K562 (cell line): ENCODE data around the gene GNG3. TPM values are rescaled to one million over a fixed set of nuclear protein-coding genes. Genes with fewer than 3 reads are reported as not detected.

Experiments
- CHD2 ChIP-seq: IDR thresholded peaks from 2 replicates; pipeline ENCODE4 v1.6.1; 2011; ENCODE audit warnings: low read depth, low read length
- DIDO1 ChIP-seq: fragments of 450-650 bp; IDR thresholded peaks from 2 replicates; pipeline ENCODE4 v1.6.1; 2016; ENCODE audit warnings: low read depth, missing biosample characterization, missing genetic modification characterization
- DMBX1 ChIP-seq: fragments of 250-450 bp; sonication (Bioruptor Pico); IDR thresholded peaks from 2 replicates; pipeline ENCODE4 v1.8.0; 2022; ENCODE audit warnings: inconsistent platforms, mild to moderate bottlenecking, moderate library complexity, borderline replicate concordance
- EP400 ChIP-seq: fragments of 450-650 bp; IDR thresholded peaks from 2 replicates; pipeline ENCODE4 v1.6.1; 2017; ENCODE audit warnings: antibody characterized with exemption, mild to moderate bottlenecking, moderate library complexity
- ESRRB ChIP-seq: fragments of 250-450 bp; sonication (Bioruptor Pico); IDR thresholded peaks from 2 replicates; pipeline ENCODE4 v1.5.0; 2020; ENCODE audit warnings: mild to moderate bottlenecking, moderate library complexity, borderline replicate concordance
- MCM5 ChIP-seq: fragments of 450-650 bp; IDR thresholded peaks from 2 replicates; pipeline ENCODE4 v1.6.1; 2016; ENCODE audit warnings: low read depth
- RBFOX2 ChIP-seq: fragments of 200-400 bp; formaldehyde crosslinking; IDR thresholded peaks from 2 replicates; pipeline ENCODE4 v1.6.1; 2017; ENCODE audit warnings: low read depth, mild to moderate bottlenecking, low read length, moderate library complexity
- RBM14 ChIP-seq: fragments of 200-400 bp; formaldehyde crosslinking; IDR thresholded peaks from 2 replicates; pipeline ENCODE4 v1.6.1; 2018; ENCODE audit warnings: low read depth, mild to moderate bottlenecking, low read length, moderate library complexity, borderline replicate concordance; ENCODE audit not compliant: insufficient read depth
- ZNF57 ChIP-seq: fragments of 450-650 bp; formaldehyde crosslinking; IDR thresholded peaks from 2 replicates; pipeline ENCODE4 v1.4.0; 2020; ENCODE audit warnings: mild to moderate bottlenecking, moderate library complexity
- polyA plus RNA-seq, 8 experiments: library from polyadenylated mRNA; depleted of rRNA in 4 of 8; stranded (reverse) in 5 of 8; unstranded in 3 of 8; fragments of >200 nt; fragmentation: Nextera tagmentation in 2 of 8; fragmentation: Illumina TruSeq in 1 of 8; extraction: Ambion mirVana in 2 of 8; extraction: Trizol in 1 of 8; gene quantifications; 2 replicates each; pipeline versions ENCODE4 v1.2.1 to v1.2.3, GENCODE V29; 2011 to 2014; ENCODE audit warnings: inconsistent platforms in 1 of 8, missing spikeins in 1 of 8
- total RNA-seq, 7 experiments: library from RNA; depleted of rRNA in 6 of 7; stranded (reverse); fragments of >200 nt in 6 of 7; fragmentation: Illumina TruSeq in 2 of 7; extraction: Trizol in 2 of 7; gene quantifications; 2 replicates each; pipeline versions ENCODE4 v1.2.1 to v1.2.3, GENCODE V29; 2011 to 2021; ENCODE audit warnings: low replicate concordance in 1 of 7
- TF ChIP-seq, protein P1 (sequence below): fragments of 200-600 bp; sonication (generic); IDR thresholded peaks from one replicate; pipeline ENCODE4 v1.6.1; 2012; ENCODE audit warnings: mild to moderate bottlenecking, low read depth, low read length, inconsistent platforms
- TF ChIP-seq, protein P2 (sequence below), 2 experiments: fragments of 450-650 bp in 1 of 2; sonication (generic) in 1 of 2; formaldehyde crosslinking in 1 of 2; IDR thresholded peaks in 1 of 2; conservative IDR thresholded peaks in 1 of 2; 2 replicates each; pipeline versions ENCODE4 v1.6.1 to v1.8.1; 2016 to 2023; ENCODE audit warnings: mild to moderate bottlenecking in 2 of 2, moderate library complexity in 2 of 2, inconsistent platforms in 1 of 2, missing genetic modification reagents in 1 of 2
- TF ChIP-seq, protein P3 (sequence below): IDR thresholded peaks from 3 replicates; pipeline ENCODE4 v1.6.1; 2011; ENCODE audit warnings: borderline replicate concordance, mild to moderate bottlenecking; ENCODE audit not compliant: insufficient read length, insufficient read depth

The GNG3 gene
- total and polyA plus RNA-seq, 9 of the 15 experiments (the other 6 are each of a cell fraction or from before 2014, with no cell fraction given) = 0.07 TPM; not detected in 8

DNA sequence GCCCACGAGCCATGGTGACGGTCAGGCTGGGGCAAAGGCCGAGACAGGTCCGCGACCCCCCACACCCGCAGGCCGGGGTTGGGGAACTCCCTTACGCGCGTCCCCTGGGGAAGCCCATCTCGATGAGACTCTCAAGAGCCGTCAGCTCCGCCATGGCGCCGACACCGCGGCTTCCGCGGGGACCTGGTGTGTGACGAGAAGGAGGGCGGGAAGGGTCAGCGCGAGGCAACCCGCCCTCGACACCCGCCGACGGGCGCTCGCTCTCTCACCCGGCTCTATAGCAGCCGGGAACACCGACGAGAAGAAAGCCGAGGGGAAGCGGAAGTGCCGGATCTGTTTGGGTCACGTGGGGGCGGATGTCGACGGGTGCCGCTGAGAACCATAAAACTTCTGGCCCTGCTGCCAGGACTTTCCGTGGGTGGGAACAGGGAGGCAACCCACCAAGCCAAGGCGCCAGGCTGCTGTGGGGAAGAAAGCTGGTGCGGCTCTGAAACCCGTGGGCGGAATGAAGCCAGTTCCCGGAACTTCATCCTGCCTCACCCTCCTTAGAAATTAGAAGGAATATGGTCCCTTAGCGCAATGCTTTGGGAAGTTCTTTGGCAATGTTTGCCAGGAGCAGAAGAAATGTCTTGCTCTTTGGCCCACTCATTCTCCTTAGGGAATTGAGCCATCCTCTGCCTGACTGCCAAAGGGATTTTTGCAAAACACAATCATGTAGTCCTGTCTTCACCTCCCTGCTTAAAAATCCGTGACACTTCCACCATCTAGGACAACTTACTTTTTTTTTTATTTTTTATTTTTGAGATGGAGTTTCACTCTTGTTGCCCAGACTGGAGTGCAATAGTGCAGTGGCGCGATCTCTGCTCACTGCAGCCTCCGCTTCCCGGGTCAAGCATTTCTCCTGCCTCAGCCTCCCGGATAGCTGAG lies 28.4 kb upstream of the GNG3 start, which contains the start of gene UBXN1 (continued):
- TF ChIP-seq, protein P1, sequence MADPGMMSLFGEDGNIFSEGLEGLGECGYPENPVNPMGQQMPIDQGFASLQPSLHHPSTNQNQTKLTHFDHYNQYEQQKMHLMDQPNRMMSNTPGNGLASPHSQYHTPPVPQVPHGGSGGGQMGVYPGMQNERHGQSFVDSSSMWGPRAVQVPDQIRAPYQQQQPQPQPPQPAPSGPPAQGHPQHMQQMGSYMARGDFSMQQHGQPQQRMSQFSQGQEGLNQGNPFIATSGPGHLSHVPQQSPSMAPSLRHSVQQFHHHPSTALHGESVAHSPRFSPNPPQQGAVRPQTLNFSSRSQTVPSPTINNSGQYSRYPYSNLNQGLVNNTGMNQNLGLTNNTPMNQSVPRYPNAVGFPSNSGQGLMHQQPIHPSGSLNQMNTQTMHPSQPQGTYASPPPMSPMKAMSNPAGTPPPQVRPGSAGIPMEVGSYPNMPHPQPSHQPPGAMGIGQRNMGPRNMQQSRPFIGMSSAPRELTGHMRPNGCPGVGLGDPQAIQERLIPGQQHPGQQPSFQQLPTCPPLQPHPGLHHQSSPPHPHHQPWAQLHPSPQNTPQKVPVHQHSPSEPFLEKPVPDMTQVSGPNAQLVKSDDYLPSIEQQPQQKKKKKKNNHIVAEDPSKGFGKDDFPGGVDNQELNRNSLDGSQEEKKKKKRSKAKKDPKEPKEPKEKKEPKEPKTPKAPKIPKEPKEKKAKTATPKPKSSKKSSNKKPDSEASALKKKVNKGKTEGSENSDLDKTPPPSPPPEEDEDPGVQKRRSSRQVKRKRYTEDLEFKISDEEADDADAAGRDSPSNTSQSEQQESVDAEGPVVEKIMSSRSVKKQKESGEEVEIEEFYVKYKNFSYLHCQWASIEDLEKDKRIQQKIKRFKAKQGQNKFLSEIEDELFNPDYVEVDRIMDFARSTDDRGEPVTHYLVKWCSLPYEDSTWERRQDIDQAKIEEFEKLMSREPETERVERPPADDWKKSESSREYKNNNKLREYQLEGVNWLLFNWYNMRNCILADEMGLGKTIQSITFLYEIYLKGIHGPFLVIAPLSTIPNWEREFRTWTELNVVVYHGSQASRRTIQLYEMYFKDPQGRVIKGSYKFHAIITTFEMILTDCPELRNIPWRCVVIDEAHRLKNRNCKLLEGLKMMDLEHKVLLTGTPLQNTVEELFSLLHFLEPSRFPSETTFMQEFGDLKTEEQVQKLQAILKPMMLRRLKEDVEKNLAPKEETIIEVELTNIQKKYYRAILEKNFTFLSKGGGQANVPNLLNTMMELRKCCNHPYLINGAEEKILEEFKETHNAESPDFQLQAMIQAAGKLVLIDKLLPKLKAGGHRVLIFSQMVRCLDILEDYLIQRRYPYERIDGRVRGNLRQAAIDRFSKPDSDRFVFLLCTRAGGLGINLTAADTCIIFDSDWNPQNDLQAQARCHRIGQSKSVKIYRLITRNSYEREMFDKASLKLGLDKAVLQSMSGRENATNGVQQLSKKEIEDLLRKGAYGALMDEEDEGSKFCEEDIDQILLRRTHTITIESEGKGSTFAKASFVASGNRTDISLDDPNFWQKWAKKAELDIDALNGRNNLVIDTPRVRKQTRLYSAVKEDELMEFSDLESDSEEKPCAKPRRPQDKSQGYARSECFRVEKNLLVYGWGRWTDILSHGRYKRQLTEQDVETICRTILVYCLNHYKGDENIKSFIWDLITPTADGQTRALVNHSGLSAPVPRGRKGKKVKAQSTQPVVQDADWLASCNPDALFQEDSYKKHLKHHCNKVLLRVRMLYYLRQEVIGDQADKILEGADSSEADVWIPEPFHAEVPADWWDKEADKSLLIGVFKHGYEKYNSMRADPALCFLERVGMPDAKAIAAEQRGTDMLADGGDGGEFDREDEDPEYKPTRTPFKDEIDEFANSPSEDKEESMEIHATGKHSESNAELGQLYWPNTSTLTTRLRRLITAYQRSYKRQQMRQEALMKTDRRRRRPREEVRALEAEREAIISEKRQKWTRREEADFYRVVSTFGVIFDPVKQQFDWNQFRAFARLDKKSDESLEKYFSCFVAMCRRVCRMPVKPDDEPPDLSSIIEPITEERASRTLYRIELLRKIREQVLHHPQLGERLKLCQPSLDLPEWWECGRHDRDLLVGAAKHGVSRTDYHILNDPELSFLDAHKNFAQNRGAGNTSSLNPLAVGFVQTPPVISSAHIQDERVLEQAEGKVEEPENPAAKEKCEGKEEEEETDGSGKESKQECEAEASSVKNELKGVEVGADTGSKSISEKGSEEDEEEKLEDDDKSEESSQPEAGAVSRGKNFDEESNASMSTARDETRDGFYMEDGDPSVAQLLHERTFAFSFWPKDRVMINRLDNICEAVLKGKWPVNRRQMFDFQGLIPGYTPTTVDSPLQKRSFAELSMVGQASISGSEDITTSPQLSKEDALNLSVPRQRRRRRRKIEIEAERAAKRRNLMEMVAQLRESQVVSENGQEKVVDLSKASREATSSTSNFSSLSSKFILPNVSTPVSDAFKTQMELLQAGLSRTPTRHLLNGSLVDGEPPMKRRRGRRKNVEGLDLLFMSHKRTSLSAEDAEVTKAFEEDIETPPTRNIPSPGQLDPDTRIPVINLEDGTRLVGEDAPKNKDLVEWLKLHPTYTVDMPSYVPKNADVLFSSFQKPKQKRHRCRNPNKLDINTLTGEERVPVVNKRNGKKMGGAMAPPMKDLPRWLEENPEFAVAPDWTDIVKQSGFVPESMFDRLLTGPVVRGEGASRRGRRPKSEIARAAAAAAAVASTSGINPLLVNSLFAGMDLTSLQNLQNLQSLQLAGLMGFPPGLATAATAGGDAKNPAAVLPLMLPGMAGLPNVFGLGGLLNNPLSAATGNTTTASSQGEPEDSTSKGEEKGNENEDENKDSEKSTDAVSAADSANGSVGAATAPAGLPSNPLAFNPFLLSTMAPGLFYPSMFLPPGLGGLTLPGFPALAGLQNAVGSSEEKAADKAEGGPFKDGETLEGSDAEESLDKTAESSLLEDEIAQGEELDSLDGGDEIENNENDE = no peak
- TF ChIP-seq, protein P2, sequence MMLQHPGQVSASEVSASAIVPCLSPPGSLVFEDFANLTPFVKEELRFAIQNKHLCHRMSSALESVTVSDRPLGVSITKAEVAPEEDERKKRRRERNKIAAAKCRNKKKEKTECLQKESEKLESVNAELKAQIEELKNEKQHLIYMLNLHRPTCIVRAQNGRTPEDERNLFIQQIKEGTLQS (IDR thresholded peaks at IDR 0.05) = no peak; the same call in 1 of the 2 replicates
- TF ChIP-seq, protein P2 (CRISPR knock-in tag; conservative IDR thresholded peaks at IDR 0.05) = no peak
- TF ChIP-seq DIDO1 (tag) (peak; percentile 83), ZNF57 (CRISPR knock-in tag) (no peak), RBM14 (no peak), MCM5 (no peak), DMBX1 (no peak), CHD2 (peak; percentile 11; the same call in 1 of the 2 replicates), ESRRB (CRISPR knock-in tag) (no peak), RBFOX2 (peak; percentile 92), EP400 (peak; percentile 84)
- TF ChIP-seq, protein P3, sequence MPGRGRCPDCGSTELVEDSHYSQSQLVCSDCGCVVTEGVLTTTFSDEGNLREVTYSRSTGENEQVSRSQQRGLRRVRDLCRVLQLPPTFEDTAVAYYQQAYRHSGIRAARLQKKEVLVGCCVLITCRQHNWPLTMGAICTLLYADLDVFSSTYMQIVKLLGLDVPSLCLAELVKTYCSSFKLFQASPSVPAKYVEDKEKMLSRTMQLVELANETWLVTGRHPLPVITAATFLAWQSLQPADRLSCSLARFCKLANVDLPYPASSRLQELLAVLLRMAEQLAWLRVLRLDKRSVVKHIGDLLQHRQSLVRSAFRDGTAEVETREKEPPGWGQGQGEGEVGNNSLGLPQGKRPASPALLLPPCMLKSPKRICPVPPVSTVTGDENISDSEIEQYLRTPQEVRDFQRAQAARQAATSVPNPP = no peak
